Measurements from ENCODE around the gene C3orf80.
"Not testable (repeated sequence)": the region's sequence is repeated elsewhere in the genome, so short reads cannot be mapped to it uniquely, and the experiment has no call there.

The C3orf80 gene

DNA sequence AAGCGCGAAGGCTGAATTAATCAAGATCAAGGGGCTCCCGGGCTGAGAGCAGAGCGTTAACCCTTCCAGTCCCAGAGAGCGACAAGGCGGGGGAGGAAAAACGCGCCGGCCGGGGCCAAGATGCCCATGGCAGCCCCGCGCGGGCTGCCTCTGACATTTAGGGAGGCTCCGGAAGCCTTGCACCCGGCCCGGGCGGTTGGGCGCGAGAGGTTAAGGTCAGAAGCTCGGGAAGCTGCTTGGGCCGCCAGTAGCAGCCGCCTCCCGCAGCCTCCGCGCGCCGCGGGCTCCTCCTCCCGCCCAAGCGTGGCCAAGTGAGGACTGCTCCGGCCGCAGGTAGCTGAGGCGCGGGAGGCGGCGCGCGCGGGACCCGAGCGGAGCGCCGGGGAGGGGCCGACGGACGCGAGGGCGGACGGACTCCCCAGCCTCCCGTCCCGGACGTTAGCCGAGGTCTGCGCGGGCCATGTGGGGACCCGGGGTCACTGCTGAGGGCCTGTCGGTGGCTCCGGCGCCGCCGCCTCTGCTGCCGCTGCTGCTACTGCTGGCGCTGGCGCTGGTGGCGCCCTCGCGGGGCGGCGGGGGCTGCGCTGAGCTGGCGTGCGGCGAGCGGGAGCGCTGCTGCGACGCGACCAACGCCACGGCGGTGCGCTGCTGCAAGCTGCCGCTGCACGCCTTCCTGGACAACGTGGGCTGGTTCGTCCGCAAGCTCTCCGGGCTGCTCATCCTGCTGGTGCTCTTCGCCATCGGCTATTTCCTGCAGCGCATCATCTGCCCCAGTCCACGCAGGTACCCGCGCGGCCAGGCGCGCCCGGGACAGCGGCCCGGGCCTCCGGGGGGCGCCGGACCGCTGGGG is at the start of gene C3orf80:
Gene C3orf80 (plus strand): TSS at position 247 of the 850 bp plus-strand sequence. CDS start 214 bp downstream, at position 461.
- peaks cover 22% of the 10 kb centered on the region for H3K27me3 Mint-ChIP-seq
- H3K36me3 Mint-ChIP-seq: no peaks in the 10 kb centered on the region
- peaks cover 16% of the 10 kb centered on the region for H3K4me1 Mint-ChIP-seq
- H3K4me3 Mint-ChIP-seq: peak within 1 kb of the TSS; percentile 86
- ATAC-seq (ENCODE audit: low read depth) (peak; percentile 82), DNase-seq (ENCODE audit: low spot score in 2 of 2) (peak; percentile 28 to 52)
- H3K9me3 Mint-ChIP-seq: no peaks in the 10 kb centered on the region
- H3K27ac Mint-ChIP-seq: no peak within 1 kb of the TSS

DNA sequence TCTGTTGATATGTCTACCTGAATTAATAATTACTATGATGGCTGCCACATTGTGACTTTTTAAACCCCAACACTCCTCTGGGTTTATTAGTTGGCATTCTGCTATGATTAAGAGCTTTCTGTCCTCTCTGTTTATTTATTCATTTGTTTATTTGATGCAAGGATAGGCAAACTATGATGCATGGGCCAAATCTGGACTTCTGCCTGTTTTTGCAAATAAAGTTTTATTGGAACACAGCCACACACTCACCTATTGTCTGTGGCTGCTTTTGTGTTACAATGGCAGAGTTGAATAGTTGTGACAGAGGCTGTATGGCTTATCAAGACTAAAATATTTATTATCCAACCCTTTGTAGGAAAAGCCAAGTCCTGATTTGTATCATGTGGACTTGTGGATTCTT is 48.3 kb upstream of the C3orf80 start:
- DNase-seq (ENCODE audit: low spot score in 2 of 2): no peak
- H3K36me3 Mint-ChIP-seq: no peaks in the 10 kb centered on the region
- no peak overlapping the region for H3K27ac Mint-ChIP-seq
- H3K4me1 Mint-ChIP-seq: no peaks in the 10 kb centered on the region
- H3K9me3 Mint-ChIP-seq: peaks cover 3% of the 10 kb centered on the region
- no peak overlapping the region for H3K4me3 Mint-ChIP-seq
- H3K27me3 Mint-ChIP-seq: peaks cover 5% of the 10 kb centered on the region
- ATAC-seq (ENCODE audit: low read depth): no peak

DNA sequence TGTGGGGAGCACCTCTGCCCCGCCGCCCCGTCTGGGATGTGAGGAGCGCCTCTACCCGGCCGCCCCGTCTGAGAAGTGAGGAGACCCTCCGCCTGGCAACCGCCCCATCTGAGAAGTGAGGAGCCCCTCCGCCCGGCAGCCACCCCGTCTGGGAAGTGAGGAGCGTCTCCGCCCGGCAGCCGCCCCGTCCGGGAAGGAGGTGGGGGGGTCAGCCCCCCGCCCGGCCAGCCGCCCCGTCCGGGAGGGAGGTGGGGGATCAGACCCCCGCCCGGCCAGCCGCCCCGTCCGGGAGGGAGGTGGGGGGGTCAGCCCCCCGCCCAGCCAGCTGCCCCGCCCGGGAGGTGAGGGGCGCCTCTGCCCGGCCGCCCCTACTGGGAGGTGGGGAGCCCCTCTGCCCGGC is 46.6 kb upstream of the C3orf80 start:
- H3K36me3 Mint-ChIP-seq; H3K27ac Mint-ChIP-seq; ATAC-seq (ENCODE audit: low read depth); H3K27me3 Mint-ChIP-seq; DNase-seq (ENCODE audit: low spot score in 2 of 2); H3K4me1 Mint-ChIP-seq; H3K9me3 Mint-ChIP-seq; H3K4me3 Mint-ChIP-seq: not testable (repeated sequence)

DNA sequence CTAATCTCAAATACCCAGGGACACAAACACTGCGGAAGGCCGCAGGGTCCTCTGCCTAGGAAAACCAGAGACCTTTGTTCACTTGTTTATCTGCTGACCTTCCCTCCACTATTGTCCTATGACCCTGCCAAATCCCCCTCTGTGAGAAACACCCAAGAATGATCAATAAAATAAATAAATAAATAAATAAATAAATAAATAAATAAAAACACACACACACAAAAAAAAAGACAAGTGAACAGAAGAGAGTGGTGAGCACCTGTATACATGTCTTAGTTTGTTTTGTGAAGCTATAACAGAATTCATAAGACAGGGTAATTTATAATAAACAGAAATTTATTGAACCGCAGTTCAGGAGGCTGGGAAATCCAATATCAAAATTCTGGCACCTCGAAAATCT is 45.8 kb upstream of the C3orf80 start:
- not testable (repeated sequence) for H3K4me1 Mint-ChIP-seq; H3K4me3 Mint-ChIP-seq; H3K27ac Mint-ChIP-seq; DNase-seq (ENCODE audit: low spot score in 2 of 2); H3K36me3 Mint-ChIP-seq; ATAC-seq (ENCODE audit: low read depth); H3K27me3 Mint-ChIP-seq; H3K9me3 Mint-ChIP-seq

DNA sequence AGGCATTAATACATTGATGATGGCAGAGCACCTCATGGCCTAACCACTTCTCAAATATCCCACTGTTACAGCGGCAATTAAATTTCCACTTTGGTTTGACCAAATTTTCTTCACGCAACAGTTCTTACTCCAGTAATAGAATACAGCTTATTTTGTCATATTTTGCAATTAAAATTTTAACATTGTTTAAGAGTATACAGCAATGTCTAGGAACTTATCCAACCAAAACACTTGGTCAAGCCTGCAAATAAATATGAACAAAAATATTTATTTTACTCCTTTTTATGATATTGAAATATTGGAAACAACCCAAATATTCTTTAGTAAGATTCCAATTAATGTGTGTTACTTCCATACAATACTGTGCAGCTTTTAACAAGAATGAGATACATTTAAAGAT is 45.3 kb upstream of the C3orf80 start:
- Mint-ChIP-seq H3K27ac (no peak overlapping the region), H3K27me3 (peaks cover 6% of the 10 kb centered on the region), H3K4me1 (no peaks in the 10 kb centered on the region), H3K36me3 (no peaks in the 10 kb centered on the region), H3K4me3 (no peak overlapping the region), H3K9me3 (peaks cover 3% of the 10 kb centered on the region)
- no peak for ATAC-seq (ENCODE audit: low read depth)
- no peak for DNase-seq (ENCODE audit: low spot score in 2 of 2)

DNA sequence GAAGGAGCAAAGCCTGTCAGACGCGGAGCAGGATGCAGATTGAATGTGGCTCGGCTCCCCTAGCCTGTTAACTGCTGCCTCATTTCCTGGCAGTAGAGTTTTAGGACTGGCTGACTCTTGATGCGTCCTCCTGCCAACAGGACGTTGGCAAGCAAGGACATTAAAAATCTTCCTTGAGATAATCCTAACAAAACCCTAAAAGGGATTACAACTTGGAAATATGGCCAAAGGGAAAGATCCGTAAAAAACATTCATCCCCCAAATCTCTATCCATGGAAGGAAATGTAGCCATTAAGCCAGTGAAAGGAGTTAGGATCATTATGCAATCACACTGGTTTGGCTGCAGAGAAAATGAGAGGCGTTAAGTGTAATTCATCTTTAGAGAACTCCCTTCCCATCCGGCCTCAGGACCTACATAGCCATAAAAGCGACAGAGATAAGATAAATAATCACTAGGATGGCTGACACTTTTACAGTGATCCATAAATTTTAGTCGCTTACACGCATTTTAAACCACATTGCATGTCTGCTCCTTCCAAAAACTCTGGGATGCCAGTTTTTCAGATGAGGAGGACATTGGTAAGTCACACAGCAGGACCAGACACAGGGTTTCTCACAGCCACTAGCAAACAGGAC is 44.5 kb upstream of the C3orf80 start:
- Mint-ChIP-seq H3K4me3 (no peak overlapping the region), H3K4me1 (no peaks in the 10 kb centered on the region), H3K9me3 (peaks cover 3% of the 10 kb centered on the region), H3K27me3 (peaks cover 6% of the 10 kb centered on the region), H3K36me3 (no peaks in the 10 kb centered on the region), H3K27ac (no peak overlapping the region)
- DNase-seq (ENCODE audit: low spot score in 2 of 2): no peak
- ATAC-seq (ENCODE audit: low read depth): no peak

DNA sequence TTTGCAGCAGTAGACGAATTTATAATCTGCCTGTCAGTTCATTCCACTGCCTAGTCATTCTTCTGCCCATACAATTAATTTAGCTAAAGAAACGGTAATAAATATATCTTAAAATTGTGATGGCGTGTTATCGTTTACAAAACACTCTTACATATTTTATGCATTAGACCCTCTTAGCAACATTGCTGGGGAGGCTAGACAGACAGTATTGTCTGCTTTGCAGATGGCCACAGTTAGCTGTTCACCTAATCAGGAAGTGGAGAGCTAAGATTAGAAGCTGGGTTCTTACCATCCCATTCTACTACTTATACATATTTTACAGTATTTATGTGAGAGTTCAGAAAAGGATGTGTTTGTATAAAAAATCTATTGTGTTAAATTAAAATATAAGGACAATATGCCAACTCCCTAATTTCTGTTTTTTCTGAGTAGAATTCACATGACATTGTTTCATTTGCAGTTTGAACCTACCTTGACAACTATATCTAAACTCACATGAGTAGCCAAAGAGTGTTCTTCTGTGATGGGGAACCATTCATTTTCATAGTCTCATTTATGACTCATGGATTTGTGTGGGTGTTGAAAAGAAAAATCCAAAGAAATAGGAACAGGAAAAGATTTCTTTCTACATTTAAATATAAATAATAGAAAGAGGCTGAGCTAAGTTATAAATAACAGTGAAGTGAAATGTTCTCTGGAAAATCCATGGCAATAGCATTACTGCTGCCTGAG is 41.7 kb upstream of the C3orf80 start:
- Mint-ChIP-seq H3K9me3 (peaks cover 1% of the 10 kb centered on the region), H3K27ac (no peak overlapping the region), H3K4me3 (no peak overlapping the region), H3K27me3 (peaks cover 7% of the 10 kb centered on the region), H3K4me1 (no peaks in the 10 kb centered on the region), H3K36me3 (no peaks in the 10 kb centered on the region)
- ATAC-seq (ENCODE audit: low read depth) (no peak), DNase-seq (ENCODE audit: low spot score in 2 of 2) (no peak)

DNA sequence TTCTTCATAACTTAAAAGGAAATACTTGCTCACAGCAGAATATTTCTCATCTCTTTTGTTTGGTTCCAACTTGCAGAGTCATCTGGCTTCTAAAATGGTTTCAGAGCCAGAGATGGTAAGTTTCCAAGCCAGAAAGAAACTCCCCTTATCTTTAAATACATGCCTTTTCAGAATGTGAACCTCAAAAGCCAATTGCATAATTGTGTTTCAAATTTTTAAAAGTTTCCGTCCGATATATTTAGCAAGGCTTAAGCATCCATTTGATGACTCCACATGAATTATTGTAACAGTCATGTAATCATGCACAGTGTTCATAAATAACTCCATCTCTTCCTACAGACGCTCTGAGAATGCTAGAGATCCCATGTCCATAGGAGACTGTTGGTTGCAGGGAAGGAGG is 40.6 kb upstream of the C3orf80 start:
- Mint-ChIP-seq H3K9me3 (peaks cover 1% of the 10 kb centered on the region), H3K36me3 (no peaks in the 10 kb centered on the region), H3K4me1 (no peaks in the 10 kb centered on the region), H3K4me3 (no peak overlapping the region), H3K27ac (no peak overlapping the region), H3K27me3 (peaks cover 9% of the 10 kb centered on the region)
- DNase-seq (ENCODE audit: low spot score in 2 of 2): no peak
- no peak for ATAC-seq (ENCODE audit: low read depth)

DNA sequence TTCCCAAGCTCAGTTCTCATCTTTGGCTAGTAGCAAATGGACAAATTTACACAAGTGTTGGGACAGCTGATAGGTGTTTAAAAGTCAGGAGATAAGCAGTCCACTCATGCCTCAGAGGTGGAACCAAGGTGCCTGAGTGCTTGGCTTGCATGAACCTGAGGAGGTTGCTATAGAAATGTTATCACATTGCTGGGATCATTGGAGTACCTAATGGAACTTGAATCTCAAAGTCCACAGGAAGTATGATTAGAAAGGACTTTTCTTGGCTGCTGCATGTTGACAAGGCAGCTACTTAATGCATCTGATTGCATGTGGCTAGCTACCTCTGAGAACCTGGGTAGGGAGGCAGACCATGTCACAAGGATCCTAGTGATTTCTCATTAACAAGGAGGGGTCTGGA is 39.5 kb upstream of the C3orf80 start:
- Mint-ChIP-seq H3K36me3 (no peaks in the 10 kb centered on the region), H3K27me3 (peaks cover 8% of the 10 kb centered on the region), H3K27ac (no peak overlapping the region), H3K4me1 (no peaks in the 10 kb centered on the region), H3K4me3 (no peak overlapping the region), H3K9me3 (peaks cover 1% of the 10 kb centered on the region)
- DNase-seq (ENCODE audit: low spot score in 2 of 2) (no peak), ATAC-seq (ENCODE audit: low read depth) (no peak)

DNA sequence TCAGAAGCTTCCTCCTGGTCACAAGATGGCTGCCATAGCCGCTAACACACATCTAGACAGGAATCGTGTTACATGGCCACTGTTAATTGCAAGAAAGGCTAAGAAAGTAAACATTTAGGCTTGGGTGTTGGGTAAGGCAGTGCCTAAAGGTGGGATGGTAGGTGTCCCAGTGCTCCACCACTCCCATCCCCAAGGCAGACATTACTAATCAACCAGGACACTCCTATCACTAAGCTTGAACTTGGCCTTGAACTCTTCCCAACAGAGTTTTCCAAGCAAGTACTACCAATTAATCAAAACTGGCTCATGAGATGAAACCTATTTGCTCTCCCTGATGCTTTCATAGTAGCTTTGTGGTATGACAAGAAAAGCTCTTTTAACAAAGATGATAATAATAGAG is 37.9 kb upstream of the C3orf80 start:
- H3K27me3 Mint-ChIP-seq: peaks cover 7% of the 10 kb centered on the region
- H3K27ac Mint-ChIP-seq: no peak overlapping the region
- no peaks in the 10 kb centered on the region for H3K4me1 Mint-ChIP-seq
- no peaks in the 10 kb centered on the region for H3K36me3 Mint-ChIP-seq
- no peak overlapping the region for H3K4me3 Mint-ChIP-seq
- H3K9me3 Mint-ChIP-seq: peaks cover 1% of the 10 kb centered on the region
- DNase-seq (ENCODE audit: low spot score in 2 of 2): no peak
- ATAC-seq (ENCODE audit: low read depth): no peak

DNA sequence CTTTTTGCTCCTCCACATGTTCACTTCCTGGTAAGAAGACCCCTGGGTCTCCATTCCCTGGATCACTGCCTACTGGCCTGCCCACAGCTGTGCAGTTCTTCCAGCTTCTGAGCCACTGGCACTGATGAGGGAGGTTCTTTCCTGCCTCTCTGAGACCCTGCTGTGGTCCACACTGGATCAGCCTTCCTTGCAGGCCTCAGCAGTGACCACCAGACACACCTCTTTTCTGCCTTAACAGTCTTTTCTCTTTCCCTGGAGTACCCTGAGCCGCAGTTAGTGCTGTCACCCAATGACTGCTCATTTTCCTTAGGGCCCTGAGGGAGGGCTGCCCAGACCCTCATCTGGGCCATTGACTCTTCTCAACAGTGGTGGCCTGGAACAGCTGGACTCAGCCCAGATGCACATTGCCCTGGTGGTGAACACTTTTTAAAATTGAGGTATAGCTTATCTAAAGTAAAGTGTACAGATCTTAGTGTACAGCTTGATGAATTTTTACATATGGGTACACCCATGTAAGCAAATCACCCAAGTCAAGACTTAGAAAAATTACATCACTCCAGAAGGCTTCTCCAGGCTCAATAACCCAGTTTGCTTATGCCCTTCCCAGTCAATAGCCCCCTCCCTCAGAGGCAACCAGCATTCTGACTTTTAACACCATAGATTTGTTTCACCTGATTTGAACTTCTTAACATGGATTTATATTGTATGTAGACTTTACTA is 32.8 kb upstream of the C3orf80 start:
- Mint-ChIP-seq H3K9me3 (no peaks in the 10 kb centered on the region), H3K27me3 (peaks cover 3% of the 10 kb centered on the region), H3K4me1 (no peaks in the 10 kb centered on the region), H3K27ac (no peak overlapping the region), H3K36me3 (no peaks in the 10 kb centered on the region), H3K4me3 (no peak overlapping the region)
- ATAC-seq (ENCODE audit: low read depth) (no peak), DNase-seq (ENCODE audit: low spot score in 2 of 2) (no peak)

DNA sequence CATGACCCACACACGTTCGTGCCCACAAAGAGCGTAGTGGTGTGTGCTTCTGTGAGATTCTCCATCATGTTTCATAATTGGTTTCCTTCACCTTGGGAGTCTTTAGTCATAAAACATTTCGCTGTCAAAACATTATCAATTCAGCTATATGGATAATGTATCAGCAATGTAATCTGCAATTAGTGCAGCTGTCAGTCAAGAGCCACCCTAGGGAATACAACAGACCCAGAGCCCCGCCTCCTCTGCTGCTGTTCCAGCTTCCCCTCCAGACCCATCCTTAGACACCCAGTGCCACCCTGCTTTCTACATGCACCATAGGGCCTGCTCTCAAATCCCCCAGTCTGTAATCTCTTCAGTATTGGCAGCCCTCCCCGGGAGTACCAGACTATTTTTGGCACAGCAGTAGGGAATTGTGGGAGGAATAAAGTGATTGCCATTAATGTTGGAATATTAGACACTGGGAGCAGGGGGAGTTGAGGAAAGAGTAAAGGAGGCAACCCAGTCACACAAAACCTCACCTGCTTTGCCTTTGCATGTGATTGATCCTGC is 31.5 kb upstream of the C3orf80 start:
- H3K4me1 Mint-ChIP-seq: no peaks in the 10 kb centered on the region
- no peaks in the 10 kb centered on the region for H3K36me3 Mint-ChIP-seq
- H3K4me3 Mint-ChIP-seq: no peak overlapping the region
- H3K27me3 Mint-ChIP-seq: peaks cover 3% of the 10 kb centered on the region
- no peak for ATAC-seq (ENCODE audit: low read depth)
- H3K9me3 Mint-ChIP-seq: no peaks in the 10 kb centered on the region
- DNase-seq (ENCODE audit: low spot score in 2 of 2): no peak
- no peak overlapping the region for H3K27ac Mint-ChIP-seq

DNA sequence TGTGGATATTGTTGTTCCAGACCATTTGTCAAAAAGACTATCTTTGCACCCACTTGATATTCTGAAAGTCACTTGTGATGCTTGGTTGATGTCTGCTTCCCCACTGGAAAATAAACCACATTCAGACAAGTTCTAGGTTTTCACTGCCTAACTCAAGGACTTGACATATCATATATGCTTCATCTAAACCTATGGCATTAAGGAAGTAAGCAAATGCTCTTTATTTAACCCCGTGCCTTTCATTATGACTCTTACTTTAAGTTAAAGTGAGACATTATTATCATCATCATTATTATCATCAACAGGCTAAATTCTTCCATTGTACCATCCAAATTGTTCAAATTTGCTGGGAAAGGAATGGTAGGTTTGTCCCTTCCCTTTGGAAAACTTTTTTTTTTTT is 30.8 kb upstream of the C3orf80 start:
- Mint-ChIP-seq H3K27me3 (peaks cover 3% of the 10 kb centered on the region), H3K4me3 (no peak overlapping the region), H3K9me3 (no peaks in the 10 kb centered on the region), H3K36me3 (no peaks in the 10 kb centered on the region), H3K4me1 (no peaks in the 10 kb centered on the region), H3K27ac (no peak overlapping the region)
- DNase-seq (ENCODE audit: low spot score in 2 of 2): no peak
- no peak for ATAC-seq (ENCODE audit: low read depth)
